GM21528 (cell line): Measurements from ENCODE around the gene RAP1B.

Source experiments
- ATAC-seq: cut with Tn5 transposase; IDR thresholded peaks from one replicate; pipeline ENCODE4 v1.9.1; 2021; ENCODE audit warnings: mild to moderate bottlenecking, moderate library complexity; ENCODE audit not compliant: unreplicated experiment, low FRiP score

RAP1B gene

GRCh38 chr12:68686595-68687521, 76.2 kb downstream of the RAP1B start, which contains the start of gene NUP107:
NUP107 (plus strand) TSS chr12:68686978; CDS start chr12:68687066, 88 bp downstream.
- ATAC-seq: peak; percentile 92

- no peak for ATAC-seq
Observed at GRCh38 chr12:68695454-68695853, 84.8 kb downstream of the RAP1B start.

DNA sequence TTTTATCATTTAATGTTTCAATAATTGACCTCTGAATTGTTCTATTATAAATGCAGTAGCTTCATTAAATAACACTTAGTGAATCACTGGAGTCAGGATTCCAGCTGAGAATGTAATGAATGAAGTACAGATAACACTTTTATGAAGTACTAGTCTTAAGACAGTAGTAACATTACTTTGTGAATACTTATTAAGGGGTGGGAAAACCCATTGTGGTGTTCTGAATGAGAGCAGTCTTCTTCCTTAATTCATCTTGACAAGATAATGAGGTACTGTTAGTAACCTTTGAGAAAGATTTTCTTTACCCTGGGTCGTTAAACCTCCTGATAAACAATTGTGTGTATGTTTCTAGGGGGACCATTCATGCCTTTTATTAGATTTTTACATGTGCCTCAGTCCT, 88.8 kb downstream of the RAP1B start:
- no peak for ATAC-seq
